Fibroblast of the aortic adventitia (primary cell): ENCODE measurements around the gene PTPRF. TPM values are rescaled to one million over a fixed set of nuclear protein-coding genes. Genes with fewer than 3 reads are reported as not detected.
A peak's percentile ranks its signal among the peaks of the same experiment; 100 is the strongest.

Experiments
- DNase-seq: peaks from one replicate; pipeline ENCODE4 v3.0.0-alpha.2; 2010; ENCODE audit warnings: low read depth
- H3K4me3 ChIP-seq: 2 replicates; pipeline ENCODE4 v1.5.1; 2011; ENCODE audit warnings: low read depth, mild to moderate bottlenecking, control low read depth, low read length, moderate library complexity
- CTCF ChIP-seq: IDR thresholded peaks from 2 replicates; pipeline ENCODE4 v1.5.1; 2011; ENCODE audit warnings: mild to moderate bottlenecking, low read length, control low read depth, inconsistent platforms; ENCODE audit not compliant: insufficient read depth
- total RNA-seq: library from RNA; depleted of rRNA; stranded (reverse); fragments of >200 nt; gene quantifications from 2 replicates; pipeline ENCODE4 v1.2.3, GENCODE V29; 2012; ENCODE audit warnings: low replicate concordance

PTPRF gene
- total RNA-seq, 1 donor = 18.2 TPM

- no peak for TF ChIP-seq CTCF
- peak overlapping the region; percentile 78 for H3K4me3 ChIP-seq
- DNase-seq = peak; percentile 16
These were observed 121.2 kb downstream of the PTPRF start for GRCh38 chr1:43651902-43652301.

- H3K4me3 ChIP-seq = no peak overlapping the region
- TF ChIP-seq CTCF = peak; percentile 63
- peak; percentile 43 for DNase-seq
These were observed 122.7 kb downstream of the PTPRF start for GRCh38 chr1:43653339-43653738.

- no peak for TF ChIP-seq CTCF
- no peak for DNase-seq
These were observed 123.2 kb downstream of the PTPRF start for GRCh38 chr1:43653893-43654292.

GRCh38 chr1:43655953-43656352, 125.3 kb downstream of the PTPRF start:
- DNase-seq = no peak
- no peak for TF ChIP-seq CTCF
- H3K4me3 ChIP-seq = no peak overlapping the region

More at GRCh38 chr1:43653893-43654292, 123.2 kb downstream of the PTPRF start:
- no peak overlapping the region for H3K4me3 ChIP-seq

GRCh38 chr1:43659212-43660166, 128.8 kb downstream of the PTPRF start:
- no peak for DNase-seq
- H3K4me3 ChIP-seq = no peak overlapping the region
- TF ChIP-seq CTCF = no peak

- H3K4me3 ChIP-seq = no peak overlapping the region
- no peak for TF ChIP-seq CTCF
- no peak for DNase-seq
These were observed 129.7 kb downstream of the PTPRF start for GRCh38 chr1:43660355-43660754.
